GM04503 (cell line): ENCODE measurements around the gene FBXO38.

Source experiments
- DNase-seq: peaks from one replicate; pipeline ENCODE4 v3.0.0-alpha.2; 2012; ENCODE audit warnings: low read depth

The FBXO38 gene

GRCh38 chr5:148382961-148383360 is 797 bp upstream of the FBXO38 start:
- no peak for DNase-seq

GRCh38 chr5:148384380-148384737 is 601 bp downstream of the FBXO38 start:
- DNase-seq: no peak

DNA sequence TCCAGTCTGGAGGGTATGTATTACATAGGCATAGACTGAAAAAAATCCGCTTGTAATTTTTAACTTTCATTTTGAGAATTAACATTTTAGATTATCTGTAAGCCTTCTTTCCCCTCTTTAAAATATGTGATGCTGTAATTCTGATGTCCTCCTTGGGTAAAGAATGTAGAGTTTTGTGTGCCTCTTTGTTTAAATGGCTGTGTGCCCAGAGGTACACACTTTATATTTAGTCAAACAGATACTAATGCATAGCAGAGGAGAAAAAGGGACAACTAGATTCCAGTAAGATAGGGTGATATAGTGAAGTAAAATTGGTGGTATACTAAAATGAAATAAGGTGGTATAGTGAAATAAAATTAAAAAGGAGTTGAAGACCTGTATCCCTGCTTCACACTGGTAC is 1.3 kb downstream of the FBXO38 start:
- DNase-seq: no peak

DNA sequence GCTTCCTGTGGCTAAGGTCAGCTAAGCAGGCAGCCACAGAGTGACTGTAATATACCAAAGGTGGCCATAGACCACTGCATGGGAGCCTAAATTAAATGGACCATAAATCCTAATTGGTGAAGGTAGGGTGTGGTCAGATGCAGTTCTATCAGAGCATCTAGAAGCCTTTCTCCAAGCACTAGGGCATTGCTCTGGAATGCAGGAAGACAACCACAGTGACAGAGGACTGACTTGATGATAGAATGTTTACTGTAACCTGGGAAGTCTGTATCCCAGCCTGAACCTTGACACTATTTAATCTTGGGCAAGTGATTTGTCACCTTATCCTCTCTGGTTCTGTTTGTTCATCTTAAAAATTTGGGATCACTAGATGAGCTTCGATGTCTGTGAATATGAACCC is 2.3 kb downstream of the FBXO38 start:
- DNase-seq: no peak

DNA sequence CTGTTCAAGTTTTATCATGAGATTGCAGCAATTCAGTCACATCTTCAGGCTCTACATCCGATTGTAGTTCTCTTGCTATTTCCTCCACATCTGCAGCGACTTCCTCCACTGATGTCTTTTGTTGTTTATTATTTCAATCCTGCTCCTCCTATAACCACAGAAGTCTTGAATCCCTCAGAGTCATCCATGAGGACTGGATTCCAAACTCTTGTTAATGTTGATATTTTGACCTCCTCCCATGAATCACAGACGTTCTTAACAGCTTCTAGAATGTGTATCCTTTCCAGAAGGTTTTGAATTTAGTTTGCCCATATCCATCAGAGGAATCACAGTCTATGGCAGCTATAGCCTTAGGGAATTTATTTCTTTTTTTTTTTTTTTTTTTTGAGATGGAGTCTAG is 3.6 kb downstream of the FBXO38 start:
- DNase-seq: peak; percentile 82

DNA sequence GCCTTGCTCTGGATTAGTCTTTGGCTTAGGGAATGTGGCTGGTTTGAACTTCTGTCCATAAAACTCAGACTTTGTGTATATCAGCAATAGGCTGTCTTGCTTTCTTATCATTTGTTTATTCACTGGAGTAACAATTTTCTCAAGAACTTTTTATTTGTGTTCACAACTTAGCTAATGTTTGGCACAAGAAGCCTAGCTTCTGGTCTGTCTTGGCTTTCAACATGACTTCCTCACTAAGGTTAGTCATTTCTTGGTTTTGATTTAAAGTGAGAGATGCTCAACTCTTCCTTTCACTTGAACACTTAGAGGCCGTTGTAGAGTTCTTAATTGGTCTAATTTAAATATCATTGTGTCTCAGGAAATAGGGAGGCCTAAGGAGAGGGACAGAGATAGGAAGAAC is 4.9 kb downstream of the FBXO38 start:
- no peak for DNase-seq

- no peak for DNase-seq
Measured at GRCh38 chr5:148390914-148391313, 7.2 kb downstream of the FBXO38 start.

DNA sequence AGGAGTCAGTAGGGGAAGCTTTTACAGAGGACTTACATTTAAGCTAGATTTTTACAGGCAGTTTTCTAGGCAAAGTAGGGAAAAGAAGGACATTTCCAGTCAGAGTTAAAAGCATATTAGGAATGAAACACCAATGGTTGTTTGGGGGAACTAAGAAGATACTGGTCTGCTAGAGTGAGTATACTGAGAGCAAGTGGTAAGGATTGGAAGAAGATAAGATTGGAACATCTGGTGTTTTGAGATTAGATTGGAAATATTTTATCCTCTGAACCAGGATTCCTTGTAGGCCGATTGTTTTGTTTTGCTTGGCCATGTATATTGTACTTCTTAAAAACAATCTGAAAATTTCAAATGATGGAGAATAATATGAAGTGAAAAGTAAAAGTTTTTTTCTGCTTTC is 7.7 kb downstream of the FBXO38 start:
- no peak for DNase-seq

DNA sequence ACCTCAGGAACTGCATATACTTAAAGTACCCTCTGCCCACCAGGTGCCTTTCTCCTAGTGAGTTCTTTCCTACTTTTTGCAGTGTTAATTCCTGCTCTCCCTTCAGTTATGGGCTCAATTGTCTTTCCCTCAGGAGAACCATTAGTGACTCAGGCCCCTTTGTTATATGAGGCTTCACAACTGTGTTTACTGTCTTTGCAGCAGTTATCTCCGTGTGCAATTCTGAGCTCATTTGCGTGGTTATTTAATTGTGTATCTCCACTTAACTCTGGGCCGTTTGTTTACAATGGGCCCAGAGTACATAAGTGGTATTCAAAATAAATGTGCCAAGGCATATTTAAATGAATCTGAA is 9.6 kb downstream of the FBXO38 start:
- DNase-seq: no peak

- DNase-seq: no peak
Measured at GRCh38 chr5:148394587-148395019, 10.8 kb downstream of the FBXO38 start.

- no peak for DNase-seq
Measured at GRCh38 chr5:148395031-148395430, 11.3 kb downstream of the FBXO38 start.

- DNase-seq: no peak
Measured at GRCh38 chr5:148397968-148398595, 14.3 kb downstream of the FBXO38 start.

- no peak for DNase-seq
Measured at GRCh38 chr5:148398698-148399121, 15.0 kb downstream of the FBXO38 start.

DNA sequence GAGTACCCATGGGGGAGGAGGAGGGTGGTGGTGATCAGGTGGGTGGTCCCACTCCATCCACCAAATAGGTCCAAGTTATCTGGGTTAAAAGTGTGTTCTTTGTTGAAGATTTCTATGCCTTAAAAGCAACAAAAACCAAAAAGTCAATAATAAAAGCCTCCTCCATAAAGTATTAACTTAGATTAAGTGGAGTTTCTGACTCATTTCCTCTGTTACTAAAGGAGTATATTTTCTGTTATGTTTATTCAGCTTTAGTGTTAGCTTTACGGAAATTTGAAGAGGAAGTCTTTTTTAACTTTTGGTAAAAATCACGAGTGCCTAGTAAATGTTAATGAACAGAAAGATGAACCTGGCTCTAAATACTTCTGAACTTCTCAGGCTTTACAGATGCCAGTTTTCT is 17.8 kb downstream of the FBXO38 start:
- no peak for DNase-seq

- DNase-seq: no peak
Measured at GRCh38 chr5:148403344-148403743, 19.6 kb downstream of the FBXO38 start.

DNA sequence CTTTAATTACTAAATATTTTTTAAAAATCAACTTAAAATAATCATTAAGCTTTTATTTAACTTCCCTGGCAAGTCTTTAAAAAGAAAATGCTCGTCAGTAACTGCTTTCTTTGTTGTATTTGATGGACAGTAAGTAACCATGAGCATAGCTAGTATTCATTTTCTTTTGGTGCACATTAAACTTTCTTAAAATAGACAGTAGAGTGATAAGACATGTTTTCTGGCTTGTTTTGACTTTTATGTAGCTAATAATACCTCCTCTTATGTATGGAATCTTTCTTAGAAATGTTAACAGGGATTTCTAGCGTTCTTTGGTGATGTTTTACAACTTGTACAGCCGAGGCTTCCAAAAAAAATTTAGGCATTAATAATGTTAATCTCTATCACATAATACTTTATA is 22.6 kb downstream of the FBXO38 start:
- DNase-seq: no peak

- no peak for DNase-seq
Measured at GRCh38 chr5:148408092-148408491, 24.3 kb downstream of the FBXO38 start.

DNA sequence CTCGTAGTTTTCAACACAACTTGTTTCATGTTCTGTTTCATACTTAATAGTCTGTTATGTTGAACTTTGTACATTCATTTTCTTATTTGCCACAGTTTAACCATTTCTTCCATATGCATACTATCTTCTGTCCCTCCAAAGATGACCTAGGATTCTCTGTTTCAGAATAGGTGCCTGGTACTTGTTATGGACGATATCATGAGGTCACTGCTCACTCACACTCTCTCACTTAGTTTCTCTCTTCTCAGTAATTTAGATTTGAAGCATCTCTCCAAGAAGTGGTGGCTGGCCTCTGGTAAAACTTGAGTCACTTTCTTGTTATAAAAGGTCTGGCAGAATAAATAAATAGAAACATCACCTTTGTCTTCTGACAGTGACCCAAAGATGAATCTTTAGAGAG is 28.4 kb downstream of the FBXO38 start:
- DNase-seq: no peak

DNA sequence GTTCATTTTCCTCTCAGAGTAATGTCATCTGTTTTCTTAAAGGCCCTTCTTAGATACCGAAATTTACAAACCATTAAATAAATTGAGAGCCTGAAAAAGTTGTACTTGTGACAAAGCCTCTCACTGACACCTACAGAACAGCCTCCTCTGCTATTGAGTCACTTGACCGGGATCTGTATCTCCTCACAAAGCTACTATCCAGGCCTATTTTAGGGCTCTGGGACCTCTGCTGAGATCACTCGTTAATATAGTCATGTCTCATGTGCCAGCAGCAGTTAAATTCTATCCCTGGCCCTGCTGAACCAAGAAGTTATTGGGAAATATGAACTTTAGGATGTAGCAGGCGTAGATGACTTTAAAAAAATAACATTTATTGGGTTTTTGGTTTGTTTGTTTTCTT is 31.1 kb downstream of the FBXO38 start:
- DNase-seq: no peak

DNA sequence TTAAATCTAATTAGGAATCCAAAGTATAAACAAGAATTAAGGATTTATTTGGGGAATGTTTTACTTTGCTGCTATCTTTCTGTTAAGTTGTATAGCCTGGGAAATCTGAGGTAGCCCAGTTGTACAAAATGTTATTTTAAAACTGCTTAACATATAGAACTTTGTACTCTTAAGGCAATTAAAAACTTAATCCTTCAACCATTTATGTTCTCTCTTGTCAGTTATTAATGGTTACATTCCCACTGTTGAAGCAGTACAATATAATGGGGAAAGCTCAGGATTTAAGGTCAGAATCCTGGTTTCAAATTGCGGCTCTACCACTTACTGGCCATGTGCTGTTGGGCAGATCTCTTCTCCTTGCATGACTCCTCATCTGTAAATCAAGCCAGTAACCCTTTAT is 32.7 kb downstream of the FBXO38 start:
- no peak for DNase-seq

GRCh38 chr5:148416921-148417320 is 33.2 kb downstream of the FBXO38 start:
- DNase-seq: peak; percentile 44

GRCh38 chr5:148418511-148418910 is 34.8 kb downstream of the FBXO38 start:
- DNase-seq: no peak

DNA sequence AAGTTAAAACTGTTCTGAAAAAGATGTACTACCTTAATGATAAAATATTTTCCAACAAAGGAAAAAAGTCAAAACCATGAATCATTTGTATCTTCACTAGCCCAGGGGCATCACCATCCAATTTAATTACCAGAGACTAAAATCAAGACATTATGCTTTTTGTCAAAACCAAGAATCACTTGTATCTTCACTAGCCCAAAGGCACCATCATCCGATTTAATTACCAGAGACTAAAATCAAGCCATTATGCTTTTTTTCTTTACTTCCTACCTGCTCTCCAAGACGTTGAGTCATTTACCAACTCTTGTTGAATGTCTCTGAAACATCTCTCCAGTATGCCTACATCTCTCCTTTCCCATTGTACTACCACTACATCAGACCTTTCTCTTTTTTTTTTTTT is 37.9 kb downstream of the FBXO38 start:
- no peak for DNase-seq

- DNase-seq: no peak
Measured at GRCh38 chr5:148425808-148426207, 42.0 kb downstream of the FBXO38 start.

GRCh38 chr5:148426514-148426913 is 42.8 kb downstream of the FBXO38 start:
- no peak for DNase-seq
